IMR-90 (cell line): ENCODE measurements around the gene CDH15. TPM values are rescaled to one million over a fixed set of nuclear protein-coding genes. Genes with fewer than 3 reads are reported as not detected.

Experiments used
- ATAC-seq: fragments of 200-7000 bp; cut with Tn5 transposase; 2 replicates; pipeline ENCODE4 v1.9.1; 2020; ENCODE audit warnings: low read depth, mild to moderate bottlenecking, moderate library complexity
- BruUV-seq: library from RNA; stranded (reverse); fragments of 400-500 nt; replicated peaks from 2 replicates; lab custom pipeline; 2021; lab: Mats Ljungman, UMichigan
- CTCF ChIA-PET: fragments of 300-600 bp; formaldehyde crosslinking; extraction: SDS; loops from one replicate; lab custom pipeline; 2021; ENCODE audit warnings: antibody characterized with exemption; lab: Yijun Ruan, JAX
- POLR2A ChIA-PET: fragments of 300-600 bp; sonication (Branson Sonifier 250); formaldehyde crosslinking; loops from one replicate; lab custom pipeline; 2022; ENCODE audit warnings: antibody characterized with exemption; ENCODE audit not compliant: unreplicated experiment; lab: Charles Lee
- DNase-seq: peaks from one replicate; pipeline ENCODE4 v3.0.0; 2013
- H2AFZ ChIP-seq: replicated peaks from 2 replicates; pipeline ENCODE3; 2013; ENCODE audit warnings: low read length, mild to moderate bottlenecking; ENCODE audit not compliant: poor library complexity
- H2AK5ac ChIP-seq: 2 replicates; pipeline ENCODE4 v1.6.1; 2013; ENCODE audit warnings: low read depth, low read length, inconsistent platforms
- H2AK9ac ChIP-seq: replicated peaks from 2 replicates; pipeline ENCODE3; 2013; ENCODE audit warnings: mild to moderate bottlenecking, low read depth, low read length, moderate library complexity; ENCODE audit not compliant: poor library complexity
- H2BK120ac ChIP-seq: 2 replicates; pipeline ENCODE4 v1.6.1; 2013; ENCODE audit warnings: low read depth, low read length, inconsistent platforms
- H2BK15ac ChIP-seq: 3 replicates; pipeline ENCODE4 v1.6.1; 2013; ENCODE audit warnings: low read depth, low read length, inconsistent platforms
- H2BK20ac ChIP-seq: 2 replicates; pipeline ENCODE4 v1.6.1; 2013; ENCODE audit warnings: low read depth, mild to moderate bottlenecking, inconsistent platforms, low read length, moderate library complexity
- H2BK5ac ChIP-seq: 2 replicates; pipeline ENCODE4 v1.6.1; 2013; ENCODE audit warnings: mild to moderate bottlenecking, low read depth, low read length, inconsistent platforms; ENCODE audit not compliant: poor library complexity, severe bottlenecking
- H3K14ac ChIP-seq: replicated peaks from 2 replicates; pipeline ENCODE4 v1.6.1; 2013; ENCODE audit warnings: low read depth, low read length, inconsistent platforms
- H3K18ac ChIP-seq: 2 replicates; pipeline ENCODE4 v1.6.1; 2013; ENCODE audit warnings: low read depth, low read length, control low read depth
- H3K23ac ChIP-seq: 2 replicates; pipeline ENCODE4 v1.6.1; 2013; ENCODE audit warnings: low read depth, low read length, inconsistent platforms
- H3K27ac ChIP-seq: 2 replicates; pipeline ENCODE4 v1.5.1; 2013; ENCODE audit warnings: mild to moderate bottlenecking, control low read depth, low read length; ENCODE audit not compliant: insufficient read depth
- H3K27me3 ChIP-seq: 2 replicates; pipeline ENCODE4 v1.6.1; 2013; ENCODE audit warnings: low read length; ENCODE audit not compliant: control insufficient read depth, insufficient read depth
- H3K36me3 ChIP-seq: 2 replicates; pipeline ENCODE4 v1.6.1; 2013; ENCODE audit warnings: low read length, mixed read lengths; ENCODE audit not compliant: control insufficient read depth, insufficient read depth
- H3K4ac ChIP-seq: 2 replicates; pipeline ENCODE4 v1.6.1; 2013; ENCODE audit warnings: low read depth, low read length, inconsistent platforms
- H3K4me1 ChIP-seq: 2 replicates; pipeline ENCODE4 v1.6.1; 2013; ENCODE audit warnings: low read length, mixed read lengths; ENCODE audit not compliant: control insufficient read depth, insufficient read depth
- H3K4me2 ChIP-seq: 2 replicates; pipeline ENCODE4 v1.6.1; 2013; ENCODE audit warnings: low read depth, mild to moderate bottlenecking, control low read depth, low read length, moderate library complexity
- H3K4me3 ChIP-seq: 2 replicates; pipeline ENCODE4 v1.5.1; 2013; ENCODE audit warnings: low read depth, mild to moderate bottlenecking, control low read depth, low read length, moderate library complexity; ENCODE audit not compliant: insufficient read depth
- H3K56ac ChIP-seq: 2 replicates; pipeline ENCODE4 v1.6.1; 2013; ENCODE audit warnings: low read length, inconsistent platforms; ENCODE audit not compliant: insufficient read depth; ENCODE audit errors: extremely low read depth
- H3K79me1 ChIP-seq, 2 experiments: 2 replicates each; pipeline ENCODE4 v1.6.1; 2013; ENCODE audit warnings: low read length in 2 of 2, inconsistent platforms in 1 of 2, low read depth in 1 of 2
- H3K9ac ChIP-seq: 2 replicates; pipeline ENCODE4 v1.6.1; 2013; ENCODE audit warnings: low read depth, low read length, control low read depth
- H3K9me1 ChIP-seq: 2 replicates; pipeline ENCODE4 v1.6.1; 2013; ENCODE audit warnings: low read length, inconsistent platforms; ENCODE audit not compliant: insufficient read depth
- H3K9me3 ChIP-seq: 2 replicates; pipeline ENCODE4 v1.6.1; 2013; ENCODE audit warnings: low read length; ENCODE audit not compliant: control insufficient read depth, insufficient read depth
- H4K20me1 ChIP-seq: 2 replicates; pipeline ENCODE4 v1.6.1; 2013; ENCODE audit warnings: low read length, inconsistent platforms; ENCODE audit not compliant: insufficient read depth
- H4K5ac ChIP-seq: 2 replicates; pipeline ENCODE4 v1.6.1; 2013; ENCODE audit warnings: mild to moderate bottlenecking, low read depth, low read length, control low read depth
- H4K8ac ChIP-seq, 2 experiments: 2 replicates each; pipeline ENCODE4 v1.6.1; 2013; ENCODE audit warnings: low read depth in 2 of 2, low read length in 2 of 2, control low read depth in 1 of 2, inconsistent platforms in 1 of 2
- H4K91ac ChIP-seq: 2 replicates; pipeline ENCODE4 v1.6.1; 2013; ENCODE audit warnings: low read depth, low read length, inconsistent platforms; ENCODE audit not compliant: insufficient read depth
- ELK1 ChIP-seq: fragments of 150-350 bp; IDR thresholded peaks from 2 replicates; pipeline ENCODE4 v1.6.1; 2016; ENCODE audit warnings: low read depth, mild to moderate bottlenecking, low read length, moderate library complexity, borderline replicate concordance
- MAFK ChIP-seq: IDR thresholded peaks from 2 replicates; pipeline ENCODE4 v1.6.1; 2012; ENCODE audit warnings: low read depth, low read length, improper control_type of control experiment
- MXI1 ChIP-seq: IDR thresholded peaks from 2 replicates; pipeline ENCODE4 v1.6.1; 2012; ENCODE audit warnings: low read depth, mild to moderate bottlenecking, low read length, moderate library complexity, borderline replicate concordance
- NFE2L2 ChIP-seq: fragments of 150-350 bp; IDR thresholded peaks from 2 replicates; pipeline ENCODE4 v1.6.1; 2016; ENCODE audit warnings: low read depth, mild to moderate bottlenecking, low read length
- POLR2A ChIP-seq: IDR thresholded peaks from 2 replicates; pipeline ENCODE4 v1.6.1; 2012; ENCODE audit warnings: mild to moderate bottlenecking, low read depth, low read length
- RCOR1 ChIP-seq: IDR thresholded peaks from 2 replicates; pipeline ENCODE4 v1.6.1; 2012; ENCODE audit warnings: mild to moderate bottlenecking, low read length, improper control_type of control experiment; ENCODE audit not compliant: insufficient replicate concordance
- RFX5 ChIP-seq: IDR thresholded peaks from 2 replicates; pipeline ENCODE4 v1.8.0; 2012; ENCODE audit warnings: low read depth, mild to moderate bottlenecking, low read length, moderate library complexity
- SMC3 ChIP-seq: fragments of 150-350 bp; IDR thresholded peaks from 2 replicates; pipeline ENCODE4 v1.6.1; 2016; ENCODE audit warnings: low read depth, mild to moderate bottlenecking, antibody characterized with exemption, low read length, moderate library complexity
- USF2 ChIP-seq: fragments of 150-350 bp; IDR thresholded peaks from 2 replicates; pipeline ENCODE4 v1.6.1; 2017; ENCODE audit warnings: mild to moderate bottlenecking, antibody characterized with exemption, low read length, low read depth
- WGBS, 2 experiments: methylation state at CpG; one replicate each; pipeline versions ENCODE4 v1.1.5 to v1.1.7; 2013; ENCODE audit warnings: missing lambda C conversion rate in 2 of 2; ENCODE audit not compliant: insufficient read length in 1 of 2; ENCODE audit errors: extremely low coverage in 2 of 2; 5-methylcytosine and 5-hydroxymethylcytosine counted together
- dilution Hi-C: fragments of 300-500 bp; cut with HindIII; formaldehyde crosslinking; loops from one replicate; pipeline ENCODE4 v1.14.3; 2018; ENCODE audit warnings: low sequenced_read_pairs; ENCODE audit not compliant: unreplicated experiment
- in situ Hi-C: fragments of 300-500 bp; cut with MboI; formaldehyde crosslinking; loops from 3 replicates; pipeline ENCODE4 v1.14.3; 2019; ENCODE audit warnings: low sequenced_read_pairs, inconsistent platforms, mixed read lengths
- intact Hi-C: fragments of 100-400 bp; cut with micrococcal nuclease; formaldehyde crosslinking; loops from 2 replicates; pipeline ENCODE4 v1.10.0; 2022
- polyA plus RNA-seq, 3 experiments: library from polyadenylated mRNA; depleted of rRNA; stranded (reverse); fragments of >200 nt; gene quantifications; 2 replicates each; pipeline ENCODE4 v1.2.3, GENCODE V29; 2012; ENCODE audit warnings: low replicate concordance in 1 of 3
- total RNA-seq: library from RNA; depleted of rRNA; stranded (reverse); fragments of >200 nt; gene quantifications from 2 replicates; pipeline ENCODE4 v1.2.3, GENCODE V29; 2012

Gene CDH15
- total and polyA plus RNA-seq, 2 of the 4 experiments (the other 2 are of a cell fraction), result 0.18 to 0.62 TPM

DNA sequence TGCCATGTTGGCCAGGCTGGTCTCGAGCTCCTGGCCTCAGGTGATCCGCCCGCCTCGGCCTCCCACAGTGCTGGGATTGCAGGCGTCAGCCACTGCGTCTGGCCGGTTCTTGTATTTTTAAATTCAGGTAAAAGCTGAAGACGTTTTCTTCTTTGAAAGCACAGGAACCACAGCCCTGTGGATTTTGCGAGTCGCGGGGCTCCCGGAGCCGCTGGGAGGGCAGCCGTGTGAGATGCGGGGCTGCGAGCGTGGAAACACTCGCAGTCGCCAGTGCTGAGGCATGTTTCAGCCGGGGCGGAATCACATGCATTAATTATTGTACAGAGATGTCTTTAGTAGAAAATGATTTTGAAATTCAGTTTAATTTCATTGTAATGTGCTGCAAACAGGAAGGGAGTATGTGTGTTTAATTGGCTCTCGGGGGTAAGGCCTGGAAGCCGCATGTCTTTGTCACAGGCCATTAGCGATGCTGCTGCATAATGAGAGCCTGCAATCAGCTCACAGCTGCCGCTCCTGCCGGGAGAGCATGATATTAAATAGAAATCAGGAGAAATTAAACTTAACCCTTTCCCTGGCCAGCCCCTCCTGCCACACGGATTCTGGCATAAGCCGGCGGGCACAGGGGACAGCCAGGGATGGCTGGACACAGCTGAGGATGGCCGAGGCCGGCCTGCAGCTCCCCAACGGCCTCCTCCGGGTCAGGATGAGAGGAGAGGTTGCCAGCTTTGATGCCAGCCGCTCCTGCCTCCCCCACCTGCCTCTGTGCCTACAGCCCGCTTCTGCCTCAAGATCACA is 35.4 kb upstream of the CDH15 start:
- Histone ChIP-seq H4K91ac (no peak overlapping the region), H3K27ac (no peak overlapping the region), H3K27me3 (no peaks in the 10 kb centered on the region), H3K4me1 (no peaks in the 10 kb centered on the region), H2BK20ac (no peak overlapping the region), H2BK5ac (no peak overlapping the region), H3K9me1 (no peaks in the 10 kb centered on the region), H3K14ac (no peak overlapping the region), H3K4ac (no peak overlapping the region), H3K9me3 (no peaks in the 10 kb centered on the region), H2BK120ac (no peak overlapping the region), H2AK5ac (no peak overlapping the region), H2BK15ac (no peak overlapping the region), H4K5ac (no peak overlapping the region), H3K23ac (no peak overlapping the region), H2AFZ (no peak overlapping the region), H3K4me3 (no peak overlapping the region), H2AK9ac (no peak overlapping the region), H4K20me1 (no peaks in the 10 kb centered on the region; the same call in 1 of the 2 replicates), H4K8ac (no peak overlapping the region), H3K56ac (no peak overlapping the region), H3K36me3 (peaks cover 44% of the 10 kb centered on the region; the same call in 1 of the 2 replicates), H3K9ac (no peak overlapping the region), H3K4me2 (no peak overlapping the region), H3K18ac (no peak overlapping the region), H3K79me1 (peaks cover 0 to 6% of the 10 kb centered on the region in 2 experiments; a peak in 2 of 4 replicates)
- intact Hi-C loops (no loop called here), dilution Hi-C loops (no loop called here), in situ Hi-C loops (no loop called here)
- POLR2A ChIA-PET, result no interaction called here
- CTCF ChIA-PET, result no interaction called here
- TF ChIP-seq POLR2A (no peak), NFE2L2 (no peak), RFX5 (no peak), SMC3 (no peak), ELK1 (no peak), MAFK (no peak), RCOR1 (no peak), USF2 (no peak), MXI1 (no peak)
- no peak for ATAC-seq
- no TSS peak for BruUV-seq
- 92% methylated on average over 22 of the region's 35 CpGs; no CpG with 5 or more reads in 1 of the 2 experiments for WGBS, 2 experiments
- DNase-seq, result no peak
